HG03175 (cell line): ENCODE results near the gene UEVLD.

Source experiments
- ATAC-seq: cut with Tn5 transposase; IDR thresholded peaks from one replicate; pipeline ENCODE4 v1.9.1; 2021; ENCODE audit warnings: mild to moderate bottlenecking, moderate library complexity; ENCODE audit not compliant: unreplicated experiment

UEVLD gene

GRCh38 chr11:18590571-18590970 is 2.0 kb upstream of the UEVLD start:
- no peak for ATAC-seq

GRCh38 chr11:18581825-18582224 is 6.7 kb downstream of the UEVLD start:
- ATAC-seq, result no peak

- no peak for ATAC-seq
Observed at GRCh38 chr11:18580113-18580766, 8.3 kb downstream of the UEVLD start.

- no peak for ATAC-seq
Observed at GRCh38 chr11:18578975-18579598, 9.4 kb downstream of the UEVLD start.

GRCh38 chr11:18575361-18575760 is 13.2 kb downstream of the UEVLD start:
- no peak for ATAC-seq

GRCh38 chr11:18567081-18567480 is 21.5 kb downstream of the UEVLD start:
- no peak for ATAC-seq

- no peak for ATAC-seq
Observed at GRCh38 chr11:18566406-18566805, 22.1 kb downstream of the UEVLD start.

GRCh38 chr11:18564149-18564548 is 24.4 kb downstream of the UEVLD start:
- no peak for ATAC-seq

GRCh38 chr11:18563090-18563730 is 25.3 kb downstream of the UEVLD start:
- ATAC-seq, result no peak

- no peak for ATAC-seq
Observed at GRCh38 chr11:18548001-18548400, 40.5 kb downstream of the UEVLD start.

GRCh38 chr11:18540207-18541009 is 48.1 kb downstream of the UEVLD start:
- no peak for ATAC-seq

- ATAC-seq, result no peak
Observed at GRCh38 chr11:18536209-18536608, 52.3 kb downstream of the UEVLD start.

- no peak for ATAC-seq
Observed at GRCh38 chr11:18534245-18534644, 54.3 kb downstream of the UEVLD start.

GRCh38 chr11:18533365-18533764 is 55.2 kb downstream of the UEVLD start:
- ATAC-seq, result no peak

GRCh38 chr11:18527512-18527911 is 61.0 kb downstream of the UEVLD start:
- no peak for ATAC-seq

- peak; percentile 96 for ATAC-seq
Observed at GRCh38 chr11:18526521-18527296, 61.8 kb downstream of the UEVLD start, which contains the start of gene TSG101. TSS of gene TSG101 (minus strand) at chr11:18526942. CDS start at chr11:18526816, 126 bp downstream.

GRCh38 chr11:18526130-18526520 is 62.4 kb downstream of the UEVLD start:
- no peak for ATAC-seq

GRCh38 chr11:18524248-18524647 is 64.3 kb downstream of the UEVLD start:
- no peak for ATAC-seq

GRCh38 chr11:18523084-18523483 is 65.5 kb downstream of the UEVLD start:
- ATAC-seq, result no peak

GRCh38 chr11:18522388-18522787 is 66.1 kb downstream of the UEVLD start:
- no peak for ATAC-seq

- no peak for ATAC-seq
Observed at GRCh38 chr11:18521122-18521521, 67.4 kb downstream of the UEVLD start.
